Measurements from ENCODE around the gene C1GALT1C1.

DNA sequence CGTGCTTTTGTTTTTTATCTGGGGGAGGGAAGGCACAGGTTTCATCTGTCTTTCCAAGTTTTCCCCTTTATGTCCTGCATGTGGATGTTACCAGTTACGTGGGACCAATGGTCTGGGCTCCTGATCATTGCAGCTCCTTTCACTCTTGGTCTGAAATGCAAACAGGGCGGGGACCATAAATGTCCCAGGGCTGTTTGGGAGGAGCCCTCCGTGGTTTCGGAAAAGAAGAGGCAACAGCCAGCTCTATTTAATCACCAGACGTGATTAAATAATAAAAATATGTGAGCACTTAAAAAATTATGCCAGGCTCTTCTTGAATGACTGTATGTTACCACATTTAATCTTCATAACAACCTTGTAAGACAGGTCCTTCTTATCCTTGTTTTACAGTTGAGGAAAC, 30.8 kb upstream of the C1GALT1C1 start:
- TF ChIP-seq, protein P1, sequence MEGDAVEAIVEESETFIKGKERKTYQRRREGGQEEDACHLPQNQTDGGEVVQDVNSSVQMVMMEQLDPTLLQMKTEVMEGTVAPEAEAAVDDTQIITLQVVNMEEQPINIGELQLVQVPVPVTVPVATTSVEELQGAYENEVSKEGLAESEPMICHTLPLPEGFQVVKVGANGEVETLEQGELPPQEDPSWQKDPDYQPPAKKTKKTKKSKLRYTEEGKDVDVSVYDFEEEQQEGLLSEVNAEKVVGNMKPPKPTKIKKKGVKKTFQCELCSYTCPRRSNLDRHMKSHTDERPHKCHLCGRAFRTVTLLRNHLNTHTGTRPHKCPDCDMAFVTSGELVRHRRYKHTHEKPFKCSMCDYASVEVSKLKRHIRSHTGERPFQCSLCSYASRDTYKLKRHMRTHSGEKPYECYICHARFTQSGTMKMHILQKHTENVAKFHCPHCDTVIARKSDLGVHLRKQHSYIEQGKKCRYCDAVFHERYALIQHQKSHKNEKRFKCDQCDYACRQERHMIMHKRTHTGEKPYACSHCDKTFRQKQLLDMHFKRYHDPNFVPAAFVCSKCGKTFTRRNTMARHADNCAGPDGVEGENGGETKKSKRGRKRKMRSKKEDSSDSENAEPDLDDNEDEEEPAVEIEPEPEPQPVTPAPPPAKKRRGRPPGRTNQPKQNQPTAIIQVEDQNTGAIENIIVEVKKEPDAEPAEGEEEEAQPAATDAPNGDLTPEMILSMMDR (conservative IDR thresholded peaks at IDR 0.05): no peak
- no peak for TF ChIP-seq ZFX (IDR thresholded peaks at IDR 0.05)

All from C4-2B (cell line).